Adrenal gland (tissue), 5 donors: ENCODE measurements around the gene PCNT.

Experiments used
- POLR2A ChIP-seq, 2 donors: fragments of 450-650 bp; IDR thresholded peaks; one replicate each; pipeline ENCODE4 v1.6.1; 2017; ENCODE audit warnings: antibody characterized with exemption in 2 of 2, mild to moderate bottlenecking in 2 of 2, moderate library complexity in 1 of 2
- TF ChIP-seq, protein P1 (sequence below), 6 experiments: fragments of 450-650 bp in 4 of 6; fragments of 200-600 bp in 2 of 6; sonication (generic) in 1 of 6; IDR thresholded peaks; 1 replicate in 5 of 6; 2 replicates in 1 of 6; pipeline versions ENCODE4 v1.5.1 to v1.8.0; 2016 to 2021; ENCODE audit warnings: antibody characterized with exemption in 6 of 6, mild to moderate bottlenecking in 2 of 6, moderate library complexity in 1 of 6
- donor health status: DM: no; HTN: no; CAD: no.

DNA sequence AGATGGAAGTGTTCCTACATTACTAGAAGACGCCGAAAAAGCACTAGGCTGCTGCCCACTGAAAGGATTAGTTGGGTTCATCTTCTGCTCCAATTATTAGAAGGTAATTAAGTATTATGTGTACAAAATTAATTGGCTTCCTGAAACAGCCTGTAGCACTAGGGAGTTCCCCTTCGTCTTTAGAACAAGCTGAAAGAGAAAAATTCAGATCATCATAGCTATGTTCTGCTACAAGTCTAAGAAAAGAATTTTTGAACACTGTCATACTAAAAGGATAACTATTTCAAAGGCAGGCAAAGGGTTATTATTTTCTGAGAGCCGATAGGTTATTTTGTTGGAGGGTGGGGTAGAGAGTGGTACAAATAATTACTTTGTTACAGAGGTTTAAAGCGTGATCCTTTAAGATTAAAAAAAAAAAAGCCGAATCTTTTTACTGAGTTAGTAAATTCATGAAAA lies 38.7 kb upstream of the PCNT start, which contains the start of gene MCM3AP:
- TF ChIP-seq, protein P1, sequence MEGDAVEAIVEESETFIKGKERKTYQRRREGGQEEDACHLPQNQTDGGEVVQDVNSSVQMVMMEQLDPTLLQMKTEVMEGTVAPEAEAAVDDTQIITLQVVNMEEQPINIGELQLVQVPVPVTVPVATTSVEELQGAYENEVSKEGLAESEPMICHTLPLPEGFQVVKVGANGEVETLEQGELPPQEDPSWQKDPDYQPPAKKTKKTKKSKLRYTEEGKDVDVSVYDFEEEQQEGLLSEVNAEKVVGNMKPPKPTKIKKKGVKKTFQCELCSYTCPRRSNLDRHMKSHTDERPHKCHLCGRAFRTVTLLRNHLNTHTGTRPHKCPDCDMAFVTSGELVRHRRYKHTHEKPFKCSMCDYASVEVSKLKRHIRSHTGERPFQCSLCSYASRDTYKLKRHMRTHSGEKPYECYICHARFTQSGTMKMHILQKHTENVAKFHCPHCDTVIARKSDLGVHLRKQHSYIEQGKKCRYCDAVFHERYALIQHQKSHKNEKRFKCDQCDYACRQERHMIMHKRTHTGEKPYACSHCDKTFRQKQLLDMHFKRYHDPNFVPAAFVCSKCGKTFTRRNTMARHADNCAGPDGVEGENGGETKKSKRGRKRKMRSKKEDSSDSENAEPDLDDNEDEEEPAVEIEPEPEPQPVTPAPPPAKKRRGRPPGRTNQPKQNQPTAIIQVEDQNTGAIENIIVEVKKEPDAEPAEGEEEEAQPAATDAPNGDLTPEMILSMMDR (IDR thresholded peaks at IDR 0.05), result no peak
- TF ChIP-seq POLR2A (IDR thresholded peaks at IDR 0.05), result no peak
